ENCODE measurements around the gene TMEM132E.
A peak's percentile ranks its signal among the peaks of the same experiment; 100 is the strongest.

Gene TMEM132E

GRCh38 chr17:34626121-34626681, 46.8 kb downstream of the TMEM132E start:
- H3K27me3 ChIP-seq (replicated peaks; ENCODE audit: control insufficient read depth, insufficient read depth, low read length, poor library complexity, severe bottlenecking) = peaks cover 15% of the 10 kb centered on the region
- DNase-seq = no peak
- no peak overlapping the region for H3K4me3 ChIP-seq (ENCODE audit: insufficient read depth, low read depth, low read length, poor library complexity, severe bottlenecking)

GRCh38 chr17:34628879-34629278, 49.5 kb downstream of the TMEM132E start:
- H3K27ac ChIP-seq (ENCODE audit: insufficient read depth, low read length, poor library complexity, severe bottlenecking) = no peak overlapping the region
- no peaks in the 10 kb centered on the region for H3K9me3 ChIP-seq (ENCODE audit: control insufficient read depth, low read length)
- H3K4me3 ChIP-seq (ENCODE audit: insufficient read depth, low read depth, low read length, poor library complexity, severe bottlenecking) = no peak overlapping the region
- H3K4me1 ChIP-seq (ENCODE audit: control insufficient read depth, insufficient read depth, low read length, poor library complexity, severe bottlenecking) = peaks cover 3% of the 10 kb centered on the region
- H3K27me3 ChIP-seq (replicated peaks; ENCODE audit: control insufficient read depth, insufficient read depth, low read length, poor library complexity, severe bottlenecking) = peaks cover 13% of the 10 kb centered on the region
- DNase-seq = no peak
- H3K36me3 ChIP-seq (ENCODE audit: control insufficient read depth, insufficient read depth, low read length) = no peaks in the 10 kb centered on the region

More at GRCh38 chr17:34626121-34626681, 46.8 kb downstream of the TMEM132E start:
- Histone ChIP-seq H3K9me3 (ENCODE audit: control insufficient read depth, low read length) (no peaks in the 10 kb centered on the region), H3K4me1 (ENCODE audit: control insufficient read depth, insufficient read depth, low read length, poor library complexity, severe bottlenecking) (peaks cover 3% of the 10 kb centered on the region), H3K36me3 (ENCODE audit: control insufficient read depth, insufficient read depth, low read length) (no peaks in the 10 kb centered on the region), H3K27ac (ENCODE audit: insufficient read depth, low read length, poor library complexity, severe bottlenecking) (no peak overlapping the region)

- Histone ChIP-seq H3K9me3 (ENCODE audit: control insufficient read depth, low read length) (no peaks in the 10 kb centered on the region), H3K4me3 (ENCODE audit: insufficient read depth, low read depth, low read length, poor library complexity, severe bottlenecking) (no peak overlapping the region), H3K36me3 (ENCODE audit: control insufficient read depth, insufficient read depth, low read length) (no peaks in the 10 kb centered on the region), H3K4me1 (ENCODE audit: control insufficient read depth, insufficient read depth, low read length, poor library complexity, severe bottlenecking) (peaks cover 7% of the 10 kb centered on the region), H3K27me3 (replicated peaks; ENCODE audit: control insufficient read depth, insufficient read depth, low read length, poor library complexity, severe bottlenecking) (no peaks in the 10 kb centered on the region), H3K27ac (ENCODE audit: insufficient read depth, low read length, poor library complexity, severe bottlenecking) (no peak overlapping the region)
- no peak for DNase-seq
These were observed 54.0 kb downstream of the TMEM132E start for GRCh38 chr17:34633351-34633750.

GRCh38 chr17:34633760-34634159, 54.4 kb downstream of the TMEM132E start:
- Histone ChIP-seq H3K27ac (ENCODE audit: insufficient read depth, low read length, poor library complexity, severe bottlenecking) (no peak overlapping the region), H3K27me3 (replicated peaks; ENCODE audit: control insufficient read depth, insufficient read depth, low read length, poor library complexity, severe bottlenecking) (no peaks in the 10 kb centered on the region), H3K36me3 (ENCODE audit: control insufficient read depth, insufficient read depth, low read length) (no peaks in the 10 kb centered on the region), H3K4me1 (ENCODE audit: control insufficient read depth, insufficient read depth, low read length, poor library complexity, severe bottlenecking) (peaks cover 10% of the 10 kb centered on the region), H3K4me3 (ENCODE audit: insufficient read depth, low read depth, low read length, poor library complexity, severe bottlenecking) (no peak overlapping the region), H3K9me3 (ENCODE audit: control insufficient read depth, low read length) (no peaks in the 10 kb centered on the region)
- DNase-seq = no peak

GRCh38 chr17:34634551-34635160, 55.3 kb downstream of the TMEM132E start:
- peaks cover 10% of the 10 kb centered on the region for H3K4me1 ChIP-seq (ENCODE audit: control insufficient read depth, insufficient read depth, low read length, poor library complexity, severe bottlenecking)
- H3K36me3 ChIP-seq (ENCODE audit: control insufficient read depth, insufficient read depth, low read length) = no peaks in the 10 kb centered on the region
- H3K27ac ChIP-seq (ENCODE audit: insufficient read depth, low read length, poor library complexity, severe bottlenecking) = no peak overlapping the region
- H3K4me3 ChIP-seq (ENCODE audit: insufficient read depth, low read depth, low read length, poor library complexity, severe bottlenecking) = no peak overlapping the region
- H3K27me3 ChIP-seq (replicated peaks; ENCODE audit: control insufficient read depth, insufficient read depth, low read length, poor library complexity, severe bottlenecking) = peaks cover 2% of the 10 kb centered on the region
- no peaks in the 10 kb centered on the region for H3K9me3 ChIP-seq (ENCODE audit: control insufficient read depth, low read length)
- no peak for DNase-seq

- Histone ChIP-seq H3K36me3 (ENCODE audit: control insufficient read depth, insufficient read depth, low read length) (no peaks in the 10 kb centered on the region), H3K9me3 (ENCODE audit: control insufficient read depth, low read length) (no peaks in the 10 kb centered on the region), H3K4me1 (ENCODE audit: control insufficient read depth, insufficient read depth, low read length, poor library complexity, severe bottlenecking) (peaks cover 10% of the 10 kb centered on the region), H3K27ac (ENCODE audit: insufficient read depth, low read length, poor library complexity, severe bottlenecking) (no peak overlapping the region), H3K4me3 (ENCODE audit: insufficient read depth, low read depth, low read length, poor library complexity, severe bottlenecking) (no peak overlapping the region), H3K27me3 (replicated peaks; ENCODE audit: control insufficient read depth, insufficient read depth, low read length, poor library complexity, severe bottlenecking) (peaks cover 3% of the 10 kb centered on the region)
- no peak for DNase-seq
These were observed 56.5 kb downstream of the TMEM132E start for GRCh38 chr17:34635876-34636275.

GRCh38 chr17:34637041-34637547, 57.7 kb downstream of the TMEM132E start:
- peaks cover 10% of the 10 kb centered on the region for H3K4me1 ChIP-seq (ENCODE audit: control insufficient read depth, insufficient read depth, low read length, poor library complexity, severe bottlenecking)
- H3K27ac ChIP-seq (ENCODE audit: insufficient read depth, low read length, poor library complexity, severe bottlenecking) = no peak overlapping the region
- H3K36me3 ChIP-seq (ENCODE audit: control insufficient read depth, insufficient read depth, low read length) = no peaks in the 10 kb centered on the region
- no peak for DNase-seq
- no peaks in the 10 kb centered on the region for H3K9me3 ChIP-seq (ENCODE audit: control insufficient read depth, low read length)
- H3K27me3 ChIP-seq (replicated peaks; ENCODE audit: control insufficient read depth, insufficient read depth, low read length, poor library complexity, severe bottlenecking) = peaks cover 3% of the 10 kb centered on the region
- H3K4me3 ChIP-seq (ENCODE audit: insufficient read depth, low read depth, low read length, poor library complexity, severe bottlenecking) = peak overlapping the region; percentile 69

- H3K9me3 ChIP-seq (ENCODE audit: control insufficient read depth, low read length) = no peaks in the 10 kb centered on the region
- DNase-seq = peak; percentile 35 to 58 (median 47)
- H3K27ac ChIP-seq (ENCODE audit: insufficient read depth, low read length, poor library complexity, severe bottlenecking) = no peak overlapping the region
- no peaks in the 10 kb centered on the region for H3K36me3 ChIP-seq (ENCODE audit: control insufficient read depth, insufficient read depth, low read length)
- H3K27me3 ChIP-seq (replicated peaks; ENCODE audit: control insufficient read depth, insufficient read depth, low read length, poor library complexity, severe bottlenecking) = peaks cover 4% of the 10 kb centered on the region
- H3K4me3 ChIP-seq (ENCODE audit: insufficient read depth, low read depth, low read length, poor library complexity, severe bottlenecking) = peak overlapping the region; percentile 69
- peaks cover 10% of the 10 kb centered on the region for H3K4me1 ChIP-seq (ENCODE audit: control insufficient read depth, insufficient read depth, low read length, poor library complexity, severe bottlenecking)
These were observed 58.5 kb downstream of the TMEM132E start for GRCh38 chr17:34637548-34638525.

- Histone ChIP-seq H3K4me1 (ENCODE audit: control insufficient read depth, insufficient read depth, low read length, poor library complexity, severe bottlenecking) (peaks cover 10% of the 10 kb centered on the region), H3K27me3 (replicated peaks; ENCODE audit: control insufficient read depth, insufficient read depth, low read length, poor library complexity, severe bottlenecking) (peaks cover 7% of the 10 kb centered on the region), H3K36me3 (ENCODE audit: control insufficient read depth, insufficient read depth, low read length) (no peaks in the 10 kb centered on the region), H3K27ac (ENCODE audit: insufficient read depth, low read length, poor library complexity, severe bottlenecking) (no peak overlapping the region), H3K9me3 (ENCODE audit: control insufficient read depth, low read length) (no peaks in the 10 kb centered on the region), H3K4me3 (ENCODE audit: insufficient read depth, low read depth, low read length, poor library complexity, severe bottlenecking) (peak overlapping the region; percentile 69)
- no peak for DNase-seq
These were observed 59.3 kb downstream of the TMEM132E start for GRCh38 chr17:34638526-34639260.
